GM19324 (cell line): ENCODE data around the gene CLEC1A.
"Not testable (repeated sequence)": the region's sequence is repeated elsewhere in the genome, so short reads cannot be mapped to it uniquely, and the experiment has no call there.

Experiments used
- ATAC-seq: cut with Tn5 transposase; IDR thresholded peaks from one replicate; pipeline ENCODE4 v1.9.1; 2021; ENCODE audit warnings: mild to moderate bottlenecking, moderate library complexity; ENCODE audit not compliant: unreplicated experiment, low FRiP score

CLEC1A gene

DNA sequence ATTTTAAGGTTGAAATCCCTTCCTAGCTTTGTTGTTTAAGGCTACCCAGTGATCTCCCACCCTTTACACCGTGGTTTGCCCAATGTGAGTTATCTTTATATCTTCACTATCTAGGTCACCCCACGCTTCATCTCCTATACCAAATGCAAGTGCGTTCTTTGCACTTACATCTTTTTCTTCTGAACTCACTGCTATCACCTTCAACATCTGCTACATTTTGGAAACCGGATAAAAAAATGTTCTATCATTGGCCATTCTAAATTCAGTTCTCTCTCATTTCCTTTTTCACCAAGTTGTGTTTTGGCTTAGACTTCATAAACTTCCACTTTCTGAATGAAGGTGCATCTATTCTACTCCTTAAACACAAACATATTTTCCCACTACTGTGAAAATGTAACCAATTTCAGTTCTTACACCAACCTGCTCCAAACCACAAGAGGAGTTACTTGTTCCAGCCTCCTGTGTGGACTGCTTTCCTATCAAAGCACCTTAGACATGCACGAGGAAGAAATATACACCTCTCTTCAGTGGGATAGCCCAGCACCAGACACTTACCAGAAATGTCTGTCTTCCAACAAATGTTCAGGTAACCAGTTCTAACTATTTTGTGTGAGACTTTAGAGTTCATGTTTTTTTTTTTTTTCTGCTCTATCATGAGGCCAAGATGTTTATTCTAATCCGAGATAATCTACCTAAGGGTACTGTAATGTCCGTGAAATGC, 46.4 kb downstream of the CLEC1A start:
- ATAC-seq: no peak

DNA sequence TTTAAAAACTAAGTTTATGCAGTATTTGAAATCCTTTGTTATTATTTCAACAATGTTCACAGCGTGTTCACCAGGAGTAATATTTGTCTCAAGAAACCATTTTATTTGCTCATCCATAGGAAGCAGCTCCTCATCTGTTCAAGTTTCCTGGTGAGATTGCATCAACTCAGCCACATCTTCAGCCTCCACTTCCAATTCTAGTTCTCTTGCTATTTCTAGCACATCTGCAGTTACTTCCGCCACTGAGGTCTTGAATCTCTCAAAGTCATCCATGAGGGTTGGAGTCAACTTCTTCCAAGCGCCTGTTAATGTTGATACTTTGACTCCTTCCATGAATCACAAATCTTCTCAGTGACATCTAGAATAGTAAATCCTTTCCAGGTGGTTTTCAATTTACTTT, 50.3 kb downstream of the CLEC1A start:
- no peak for ATAC-seq

- no peak for ATAC-seq
These were observed 56.6 kb downstream of the CLEC1A start for GRCh38 chr12:10042167-10042566.

GRCh38 chr12:10033783-10034545, 64.8 kb downstream of the CLEC1A start:
- no peak for ATAC-seq

- ATAC-seq: no peak
These were observed 67.0 kb downstream of the CLEC1A start for GRCh38 chr12:10031771-10032175.

GRCh38 chr12:10031321-10031720, 67.5 kb downstream of the CLEC1A start:
- no peak for ATAC-seq

DNA sequence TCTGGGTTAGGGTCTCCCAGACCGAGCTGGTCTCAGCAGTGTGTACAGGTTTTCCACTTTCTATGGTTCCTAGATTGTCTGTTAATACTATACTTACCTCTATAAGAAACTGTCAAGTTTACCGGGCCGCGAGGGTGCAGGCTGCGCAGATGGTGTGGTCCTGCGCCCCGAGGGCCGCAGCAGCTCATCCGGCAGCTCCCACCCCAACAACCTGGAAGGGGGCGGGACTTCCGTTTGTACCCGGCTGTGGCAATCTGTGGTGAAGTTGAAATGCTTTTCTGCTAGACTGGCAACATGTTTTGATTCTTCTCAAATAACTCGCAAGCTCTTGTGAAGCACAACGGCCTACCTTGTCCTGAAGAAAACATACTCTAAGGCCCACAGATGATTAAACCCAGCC, 68.3 kb downstream of the CLEC1A start, which contains the start of gene CLEC9A:
CLEC9A (plus strand) TSS at position 237 of the 400 bp plus-strand sequence. CDS start 22,006 bp downstream, outside the sequence.
- ATAC-seq: no peak

DNA sequence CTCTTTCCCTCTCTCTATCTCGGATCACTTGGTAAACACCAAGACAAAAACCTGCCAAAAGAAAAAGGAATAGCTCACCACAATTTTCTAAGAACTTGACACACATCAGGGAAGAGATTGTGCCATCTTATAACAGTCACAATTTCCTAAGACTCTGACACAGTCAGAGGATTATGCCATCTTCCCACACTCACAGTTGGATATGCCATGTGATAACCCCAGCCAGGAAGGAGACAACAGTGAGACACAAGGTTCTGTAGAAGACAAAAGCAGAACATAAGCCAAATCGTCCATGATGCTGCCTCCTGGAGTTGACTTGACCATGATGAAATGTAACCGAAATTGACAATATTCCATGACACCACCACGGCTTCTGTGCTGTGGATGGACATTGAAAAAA, 71.1 kb downstream of the CLEC1A start:
- ATAC-seq: no peak

- no peak for ATAC-seq
These were observed 71.5 kb downstream of the CLEC1A start for GRCh38 chr12:10027311-10027710.

DNA sequence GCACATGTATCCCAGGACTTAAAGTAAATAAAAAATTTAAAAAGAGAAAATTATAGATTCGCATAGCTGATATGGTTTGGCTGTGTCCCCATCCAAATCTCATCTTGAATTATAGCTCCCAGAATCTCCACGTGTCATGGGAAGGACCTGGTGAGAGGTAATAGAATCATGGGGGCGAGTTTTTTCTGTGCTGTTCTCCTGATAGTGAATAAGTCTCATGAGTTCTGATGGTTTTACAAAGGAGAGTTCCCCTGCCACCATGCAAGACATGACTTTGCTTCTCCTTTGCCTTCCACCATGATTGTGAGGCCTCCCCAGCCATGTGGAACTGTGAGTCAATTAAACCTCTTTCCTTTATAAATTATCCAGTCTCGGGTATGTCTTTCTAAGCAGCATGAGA, 72.1 kb downstream of the CLEC1A start:
- not testable (repeated sequence) for ATAC-seq

GRCh38 chr12:10025236-10025635, 73.5 kb downstream of the CLEC1A start:
- no peak for ATAC-seq

DNA sequence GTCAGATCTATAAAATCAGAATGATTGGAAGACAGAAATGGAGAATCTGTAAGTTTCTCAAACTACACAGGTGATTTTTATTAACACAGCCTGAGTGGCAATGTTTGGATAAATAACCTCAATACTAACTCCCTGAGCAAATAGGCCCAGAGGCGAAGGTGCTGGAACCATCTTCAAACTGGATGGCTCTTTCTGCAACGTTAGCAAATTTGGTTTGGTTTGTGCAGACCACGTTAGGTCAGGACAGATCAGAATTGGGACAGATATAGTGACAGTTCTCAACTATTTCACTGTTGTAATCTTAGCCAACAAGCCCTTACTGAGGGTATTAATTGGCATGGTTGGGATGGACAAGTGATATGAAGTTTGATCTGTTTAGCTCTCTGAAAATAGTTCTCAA, 77.4 kb downstream of the CLEC1A start:
- ATAC-seq: no peak
